Uterus (tissue), 4 donors: ENCODE results near the gene ATP1A2. TPM values are rescaled to one million over a fixed set of nuclear protein-coding genes. Genes with fewer than 3 reads are reported as not detected.
A peak's percentile ranks its signal among the peaks of the same experiment; 100 is the strongest.

ENCODE experiments used
- DNase-seq, 2 donors: peaks; one replicate each; pipeline ENCODE4 v3.0.0-alpha.2; 2019 to 2020
- H3K27ac ChIP-seq, 2 donors: fragments of 200-600 bp; sonication (generic); 1 replicate in 1 of 2; 2 replicates in 1 of 2; pipeline ENCODE4 v1.5.1; 2016 to 2018
- H3K27me3 ChIP-seq, 2 donors: fragments of 200-600 bp; sonication (generic); one replicate each; pipeline ENCODE4 v1.5.1; 2018 to 2019; ENCODE audit warnings: control low read depth in 1 of 2
- H3K36me3 ChIP-seq, 2 donors: fragments of 200-600 bp; sonication (generic); one replicate each; pipeline ENCODE4 v1.5.1; 2019; ENCODE audit warnings: control low read depth in 1 of 2
- H3K4me1 ChIP-seq, 2 donors: fragments of 200-600 bp; sonication (generic); one replicate each; pipeline ENCODE4 v1.5.1; 2018 to 2019; ENCODE audit warnings: control low read depth in 1 of 2
- H3K4me3 ChIP-seq, 2 donors: fragments of 200-600 bp; sonication (generic); 1 replicate in 1 of 2; 2 replicates in 1 of 2; pipeline ENCODE4 v1.5.1; 2018 to 2019; ENCODE audit warnings: mild to moderate bottlenecking in 1 of 2
- H3K9me3 ChIP-seq, 2 donors: fragments of 200-600 bp; sonication (generic); one replicate each; pipeline ENCODE4 v1.5.1; 2019; ENCODE audit warnings: control low read depth in 1 of 2
- POLR2A ChIP-seq, 2 donors: fragments of 450-650 bp; IDR thresholded peaks; one replicate each; pipeline ENCODE4 v1.6.1; 2016; ENCODE audit warnings: antibody characterized with exemption in 2 of 2, mild to moderate bottlenecking in 1 of 2, moderate library complexity in 1 of 2
- intact Hi-C: fragments of 100-400 bp; cut with DNase I; formaldehyde crosslinking; loops from one replicate; pipeline ENCODE4 v1.15.1; 2023; ENCODE audit warnings: low total_unique reads
- total RNA-seq, 4 donors: library from RNA; depleted of rRNA in 3 of 4; stranded (reverse); fragments of >200 nt in 3 of 4; gene quantifications; one replicate each; pipeline versions ENCODE4 v1.1.0 to v1.2.4, GENCODE V29; 2014 to 2023
- TF ChIP-seq, protein P1 (sequence below), 4 experiments: fragments of 200-600 bp in 2 of 4; fragments of 450-650 bp in 2 of 4; sonication (generic) in 2 of 4; IDR thresholded peaks; one replicate each; pipeline ENCODE4 v1.5.1; 2016 to 2019; ENCODE audit warnings: antibody characterized with exemption in 4 of 4, mild to moderate bottlenecking in 2 of 4, moderate library complexity in 1 of 4
- donor health status: DM: yes; HTN: yes; CAD: no.

ATP1A2 gene
- total RNA-seq, 4 donors from 2014 or later: 1.2 to 36.8 (median 13.4) TPM

DNA sequence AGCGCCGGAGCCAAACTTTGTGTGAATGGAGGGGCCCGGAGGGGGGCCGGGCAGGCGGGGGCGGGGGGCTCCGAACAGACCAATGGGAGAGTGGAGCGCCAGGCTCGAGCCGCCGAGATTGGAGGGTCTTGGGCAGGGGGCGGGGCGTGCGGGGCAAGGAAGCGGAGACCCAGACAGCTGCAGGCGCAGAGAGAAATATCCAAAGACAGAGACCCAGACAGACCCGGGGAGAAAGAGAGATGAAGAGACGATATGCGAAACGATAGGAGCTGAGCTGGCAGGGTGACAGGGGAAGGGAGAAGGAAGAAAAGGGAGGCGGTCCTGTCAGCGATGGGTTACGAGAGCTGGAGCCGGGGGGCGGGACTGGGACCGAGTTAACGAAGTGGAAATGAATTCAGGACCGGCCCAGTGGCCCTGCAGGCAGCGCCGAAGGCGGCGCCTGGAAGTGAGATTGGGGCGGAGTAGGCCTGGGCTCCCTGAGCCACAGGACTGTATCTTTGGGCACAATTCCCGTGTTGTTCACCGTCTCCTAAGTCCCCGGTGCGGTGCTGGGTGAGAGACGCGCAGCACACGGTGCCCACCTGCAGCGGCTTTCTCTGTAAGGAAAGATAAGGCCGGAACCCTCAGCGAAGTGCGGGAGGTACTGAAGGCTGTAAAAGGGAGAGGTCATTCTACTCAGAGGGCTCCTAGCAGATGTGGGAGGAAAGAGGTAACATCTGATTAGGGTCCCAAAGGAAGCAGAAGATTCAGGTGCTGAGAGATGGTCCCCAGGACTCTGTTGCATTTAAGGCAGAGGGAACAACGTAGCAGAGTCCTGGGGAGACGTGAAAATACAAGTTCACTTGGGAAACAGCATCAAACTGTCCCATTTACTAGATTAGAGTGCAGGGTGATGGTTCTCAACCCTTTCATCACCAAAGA is 45.1 kb upstream of the ATP1A2 start:
- DNase-seq: peak; percentile 67 to 78
- TF ChIP-seq, protein P1, sequence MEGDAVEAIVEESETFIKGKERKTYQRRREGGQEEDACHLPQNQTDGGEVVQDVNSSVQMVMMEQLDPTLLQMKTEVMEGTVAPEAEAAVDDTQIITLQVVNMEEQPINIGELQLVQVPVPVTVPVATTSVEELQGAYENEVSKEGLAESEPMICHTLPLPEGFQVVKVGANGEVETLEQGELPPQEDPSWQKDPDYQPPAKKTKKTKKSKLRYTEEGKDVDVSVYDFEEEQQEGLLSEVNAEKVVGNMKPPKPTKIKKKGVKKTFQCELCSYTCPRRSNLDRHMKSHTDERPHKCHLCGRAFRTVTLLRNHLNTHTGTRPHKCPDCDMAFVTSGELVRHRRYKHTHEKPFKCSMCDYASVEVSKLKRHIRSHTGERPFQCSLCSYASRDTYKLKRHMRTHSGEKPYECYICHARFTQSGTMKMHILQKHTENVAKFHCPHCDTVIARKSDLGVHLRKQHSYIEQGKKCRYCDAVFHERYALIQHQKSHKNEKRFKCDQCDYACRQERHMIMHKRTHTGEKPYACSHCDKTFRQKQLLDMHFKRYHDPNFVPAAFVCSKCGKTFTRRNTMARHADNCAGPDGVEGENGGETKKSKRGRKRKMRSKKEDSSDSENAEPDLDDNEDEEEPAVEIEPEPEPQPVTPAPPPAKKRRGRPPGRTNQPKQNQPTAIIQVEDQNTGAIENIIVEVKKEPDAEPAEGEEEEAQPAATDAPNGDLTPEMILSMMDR (IDR thresholded peaks at IDR 0.05): no peak
- no peak for TF ChIP-seq POLR2A (IDR thresholded peaks at IDR 0.05)
- H3K27ac ChIP-seq: no peak overlapping the region

DNA sequence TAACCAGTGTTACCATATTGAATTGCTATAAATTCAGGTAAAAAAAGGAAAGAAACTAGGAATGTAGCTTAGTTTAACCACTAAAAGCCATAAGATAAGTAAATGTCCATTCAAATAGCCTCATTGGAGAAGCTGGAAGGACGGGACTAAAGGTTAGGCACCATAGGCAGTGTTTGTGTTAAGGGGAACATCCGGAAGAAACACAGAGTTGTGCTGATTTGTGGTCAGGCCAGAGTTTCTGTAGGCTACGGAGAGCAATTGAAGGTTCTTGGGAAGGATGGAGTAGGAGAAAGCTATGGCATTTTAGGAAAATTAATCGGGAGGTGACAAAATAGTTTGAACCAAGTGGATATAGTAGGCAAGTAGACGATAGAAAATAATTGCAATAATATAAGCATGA is 44.3 kb upstream of the ATP1A2 start:
- Histone ChIP-seq H3K27me3 (no peaks in the 10 kb centered on the region), H3K4me1 (no peaks in the 10 kb centered on the region), H3K27ac (no peak overlapping the region), H3K4me3 (no peak overlapping the region), H3K9me3 (no peaks in the 10 kb centered on the region), H3K36me3 (no peaks in the 10 kb centered on the region)
- DNase-seq: no peak
- intact Hi-C loops: no loop called here
- TF ChIP-seq POLR2A (IDR thresholded peaks at IDR 0.05): no peak
- TF ChIP-seq, protein P1 (IDR thresholded peaks at IDR 0.05): no peak

More for the DNA sequence above, 45.1 kb upstream of the ATP1A2 start:
- H3K4me1 ChIP-seq: no peaks in the 10 kb centered on the region
- no peaks in the 10 kb centered on the region for H3K9me3 ChIP-seq
- no peaks in the 10 kb centered on the region for H3K36me3 ChIP-seq
- H3K27me3 ChIP-seq: no peaks in the 10 kb centered on the region
- intact Hi-C loops: no loop called here
- peak overlapping the region; percentile 30 to 52 for H3K4me3 ChIP-seq

DNA sequence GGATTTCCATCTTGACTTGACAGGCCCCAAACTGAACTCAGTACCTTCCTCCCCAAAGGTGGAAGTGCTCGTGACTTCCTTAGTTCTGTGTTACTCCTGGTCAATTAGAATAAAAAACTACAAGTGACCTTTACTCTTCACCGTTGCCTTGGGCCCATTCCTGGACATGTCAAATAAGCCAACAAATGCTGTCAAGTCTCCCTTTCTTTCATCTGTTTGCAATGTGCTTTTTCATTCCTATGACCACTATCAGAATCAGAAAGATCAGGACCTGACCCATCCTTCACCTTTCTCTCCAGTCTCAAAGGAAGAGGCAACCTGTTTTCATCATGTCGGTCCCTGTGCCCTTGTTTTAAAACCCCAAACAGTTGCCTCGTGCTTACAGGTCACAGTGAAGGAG is 40.7 kb upstream of the ATP1A2 start:
- no peaks in the 10 kb centered on the region for H3K4me1 ChIP-seq
- H3K27ac ChIP-seq: no peak overlapping the region
- no peaks in the 10 kb centered on the region for H3K9me3 ChIP-seq
- H3K4me3 ChIP-seq: no peak overlapping the region
- no peak for TF ChIP-seq POLR2A (IDR thresholded peaks at IDR 0.05)
- TF ChIP-seq, protein P1 (IDR thresholded peaks at IDR 0.05): no peak
- H3K27me3 ChIP-seq: peaks cover 0 to 6% of the 10 kb centered on the region in 2 donors
- DNase-seq: no peak
- no peaks in the 10 kb centered on the region for H3K36me3 ChIP-seq
- intact Hi-C loops: no loop called here

DNA sequence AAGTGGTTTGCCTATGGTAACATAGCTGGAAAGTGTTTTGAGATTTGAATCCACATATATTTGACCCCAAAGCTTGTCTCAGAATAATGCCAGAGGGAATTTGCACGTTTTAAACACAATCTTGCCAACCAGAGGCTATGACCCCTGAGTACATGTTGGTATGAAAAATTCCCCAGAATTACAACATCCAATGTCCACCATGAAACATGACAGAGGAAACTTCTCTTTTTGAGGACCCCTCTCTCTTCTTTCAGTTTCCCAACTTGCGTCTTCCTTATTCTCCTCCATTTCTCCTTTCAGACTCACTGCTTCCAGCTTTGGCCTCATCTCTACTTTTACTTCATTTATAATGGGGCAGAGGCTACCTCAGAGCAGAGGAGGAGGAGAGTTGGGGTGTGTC is 39.7 kb upstream of the ATP1A2 start:
- DNase-seq: no peak
- H3K9me3 ChIP-seq: no peaks in the 10 kb centered on the region
- peaks cover 0 to 6% of the 10 kb centered on the region in 2 donors for H3K27me3 ChIP-seq
- no peaks in the 10 kb centered on the region for H3K4me1 ChIP-seq
- no peak overlapping the region for H3K4me3 ChIP-seq
- H3K27ac ChIP-seq: no peak overlapping the region
- H3K36me3 ChIP-seq: no peaks in the 10 kb centered on the region
- intact Hi-C loops: no loop called here
- no peak for TF ChIP-seq POLR2A (IDR thresholded peaks at IDR 0.05)
- TF ChIP-seq, protein P1 (IDR thresholded peaks at IDR 0.05): no peak

DNA sequence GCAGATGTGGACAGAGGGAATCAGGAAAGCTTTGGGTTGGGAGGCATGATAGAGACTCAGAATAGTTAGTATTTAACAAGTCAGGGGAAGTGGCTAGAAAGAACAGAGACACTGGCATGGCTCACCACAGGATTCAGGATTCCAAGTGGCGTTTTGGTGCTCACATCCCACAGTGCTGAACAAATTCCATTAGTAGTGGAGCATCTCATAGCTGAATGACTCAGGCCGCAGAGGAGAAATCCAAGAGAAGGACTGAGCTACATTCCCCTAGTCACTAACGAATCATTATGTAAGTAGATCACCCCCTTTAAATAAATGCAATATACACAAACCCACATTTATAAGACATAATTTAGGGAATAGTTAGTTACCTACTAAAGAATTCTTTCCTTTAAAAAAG is 39.3 kb upstream of the ATP1A2 start:
- H3K4me1 ChIP-seq: no peaks in the 10 kb centered on the region
- DNase-seq: no peak
- no peak overlapping the region for H3K27ac ChIP-seq
- no peaks in the 10 kb centered on the region for H3K36me3 ChIP-seq
- H3K4me3 ChIP-seq: no peak overlapping the region
- peaks cover 0 to 6% of the 10 kb centered on the region in 2 donors for H3K27me3 ChIP-seq
- no peak for TF ChIP-seq POLR2A (IDR thresholded peaks at IDR 0.05)
- TF ChIP-seq, protein P1 (IDR thresholded peaks at IDR 0.05): no peak
- intact Hi-C loops: no loop called here
- H3K9me3 ChIP-seq: no peaks in the 10 kb centered on the region
